ENCODE data around the gene GCNA. TPM values are rescaled to one million over a fixed set of nuclear protein-coding genes. Genes with fewer than 3 reads are reported as not detected.
A peak's percentile ranks its signal among the peaks of the same experiment; 100 is the strongest.
"Not testable (repeated sequence)": the region's sequence is repeated elsewhere in the genome, so short reads cannot be mapped to it uniquely, and the experiment has no call there.

Gene GCNA
- total RNA-seq, 2 donors from 2014 or later: 5.1 to 5.4 TPM

DNA sequence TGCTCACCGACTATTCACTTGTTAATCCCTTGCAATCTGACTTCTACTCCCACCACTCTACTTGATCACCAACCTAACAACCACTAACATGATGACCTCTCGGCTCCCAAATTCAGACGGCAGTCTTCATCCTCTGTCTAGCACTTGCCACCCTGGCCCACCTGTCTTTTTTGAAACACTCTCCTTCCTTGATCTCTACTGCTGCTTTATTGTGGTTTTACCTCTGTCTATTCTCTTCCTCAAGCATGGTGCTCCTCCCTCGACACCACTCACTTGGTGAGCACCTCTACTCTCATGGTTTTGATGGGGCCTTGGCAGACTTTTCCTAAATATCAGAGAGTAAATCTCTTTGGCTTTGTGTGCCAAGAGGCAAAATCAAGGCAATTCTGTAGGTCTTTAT is 61.8 kb downstream of the GCNA start:
- no peaks in the 10 kb centered on the region for H3K27me3 ChIP-seq (replicated peaks; ENCODE audit: insufficient read depth)
- no peak overlapping the region for H3K27ac ChIP-seq
- DNase-seq (ENCODE audit: low spot score): no peak
- ATAC-seq (ENCODE audit: insufficient number of reproducible peaks, low FRiP score, low read depth): no peak
- TF ChIP-seq, protein P1, sequence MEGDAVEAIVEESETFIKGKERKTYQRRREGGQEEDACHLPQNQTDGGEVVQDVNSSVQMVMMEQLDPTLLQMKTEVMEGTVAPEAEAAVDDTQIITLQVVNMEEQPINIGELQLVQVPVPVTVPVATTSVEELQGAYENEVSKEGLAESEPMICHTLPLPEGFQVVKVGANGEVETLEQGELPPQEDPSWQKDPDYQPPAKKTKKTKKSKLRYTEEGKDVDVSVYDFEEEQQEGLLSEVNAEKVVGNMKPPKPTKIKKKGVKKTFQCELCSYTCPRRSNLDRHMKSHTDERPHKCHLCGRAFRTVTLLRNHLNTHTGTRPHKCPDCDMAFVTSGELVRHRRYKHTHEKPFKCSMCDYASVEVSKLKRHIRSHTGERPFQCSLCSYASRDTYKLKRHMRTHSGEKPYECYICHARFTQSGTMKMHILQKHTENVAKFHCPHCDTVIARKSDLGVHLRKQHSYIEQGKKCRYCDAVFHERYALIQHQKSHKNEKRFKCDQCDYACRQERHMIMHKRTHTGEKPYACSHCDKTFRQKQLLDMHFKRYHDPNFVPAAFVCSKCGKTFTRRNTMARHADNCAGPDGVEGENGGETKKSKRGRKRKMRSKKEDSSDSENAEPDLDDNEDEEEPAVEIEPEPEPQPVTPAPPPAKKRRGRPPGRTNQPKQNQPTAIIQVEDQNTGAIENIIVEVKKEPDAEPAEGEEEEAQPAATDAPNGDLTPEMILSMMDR (IDR thresholded peaks at IDR 0.05): no peak
- no peaks in the 10 kb centered on the region for H3K4me1 ChIP-seq (ENCODE audit: control insufficient read depth in 1 of 2, low read depth in 2 of 2)
- H3K9me3 ChIP-seq: no peaks in the 10 kb centered on the region
- no peaks in the 10 kb centered on the region for H3K36me3 ChIP-seq
- H3K4me3 ChIP-seq: no peak overlapping the region

DNA sequence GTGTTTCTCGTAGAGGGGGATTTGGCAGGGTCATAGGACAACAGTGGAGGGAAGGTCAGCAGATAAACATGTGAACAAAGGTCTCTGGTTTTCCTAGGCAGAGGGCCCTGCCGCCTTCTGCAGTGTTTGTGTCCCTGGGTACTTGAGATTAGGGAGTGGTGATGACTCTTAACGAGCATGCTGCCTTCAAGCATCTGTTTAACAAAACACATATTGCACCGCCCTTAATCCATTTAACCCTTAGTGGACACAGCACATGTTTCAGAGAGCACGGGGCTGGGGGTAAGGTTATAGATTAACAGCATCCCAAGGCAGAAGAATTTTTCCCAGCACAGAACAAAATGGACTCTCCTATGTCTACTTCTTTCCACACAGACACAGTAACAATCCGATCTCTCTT is 66.2 kb downstream of the GCNA start:
- H3K4me1 ChIP-seq (ENCODE audit: control insufficient read depth in 1 of 2, low read depth in 2 of 2); H3K36me3 ChIP-seq; H3K4me3 ChIP-seq; H3K27me3 ChIP-seq (replicated peaks; ENCODE audit: insufficient read depth); H3K27ac ChIP-seq; ATAC-seq (ENCODE audit: insufficient number of reproducible peaks, low FRiP score, low read depth); DNase-seq (ENCODE audit: low spot score); H3K9me3 ChIP-seq: not testable (repeated sequence)

DNA sequence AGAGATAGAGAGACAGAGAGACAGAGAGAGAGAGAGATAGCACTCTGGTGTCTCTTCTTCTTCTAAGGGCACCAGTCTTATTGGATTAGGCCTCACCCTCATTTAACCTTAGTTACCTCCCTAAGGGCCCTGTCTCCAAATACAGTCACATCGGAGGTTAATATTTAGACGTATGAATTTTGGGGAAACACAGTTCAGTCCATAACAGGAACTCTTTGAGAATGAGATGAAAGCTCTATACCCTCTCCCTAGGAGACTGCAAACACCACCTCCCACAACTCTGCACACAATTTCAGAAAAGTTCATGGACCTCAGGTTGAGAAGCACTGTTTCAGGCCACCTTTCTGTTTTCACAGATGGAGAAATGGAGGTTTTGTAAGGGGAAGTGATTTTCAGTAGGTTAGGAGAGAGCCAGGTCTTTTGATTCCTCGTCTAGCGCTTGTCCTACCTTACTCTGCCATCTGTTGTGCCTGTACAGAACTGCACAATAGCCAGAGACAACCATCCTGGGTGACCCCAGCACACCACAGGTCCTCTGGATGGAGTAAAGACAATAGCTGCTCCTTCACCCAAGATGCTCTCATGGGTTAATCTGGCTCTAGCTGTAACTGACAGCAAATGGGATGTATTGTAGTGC is 72.2 kb downstream of the GCNA start:
- Histone ChIP-seq H3K36me3 (no peaks in the 10 kb centered on the region), H3K4me1 (ENCODE audit: control insufficient read depth in 1 of 2, low read depth in 2 of 2) (no peaks in the 10 kb centered on the region), H3K27ac (no peak overlapping the region), H3K27me3 (replicated peaks; ENCODE audit: insufficient read depth) (no peaks in the 10 kb centered on the region), H3K9me3 (no peaks in the 10 kb centered on the region), H3K4me3 (no peak overlapping the region)
- TF ChIP-seq, protein P1 (IDR thresholded peaks at IDR 0.05): no peak
- no peak for ATAC-seq (ENCODE audit: insufficient number of reproducible peaks, low FRiP score, low read depth)
- DNase-seq (ENCODE audit: low spot score): no peak

DNA sequence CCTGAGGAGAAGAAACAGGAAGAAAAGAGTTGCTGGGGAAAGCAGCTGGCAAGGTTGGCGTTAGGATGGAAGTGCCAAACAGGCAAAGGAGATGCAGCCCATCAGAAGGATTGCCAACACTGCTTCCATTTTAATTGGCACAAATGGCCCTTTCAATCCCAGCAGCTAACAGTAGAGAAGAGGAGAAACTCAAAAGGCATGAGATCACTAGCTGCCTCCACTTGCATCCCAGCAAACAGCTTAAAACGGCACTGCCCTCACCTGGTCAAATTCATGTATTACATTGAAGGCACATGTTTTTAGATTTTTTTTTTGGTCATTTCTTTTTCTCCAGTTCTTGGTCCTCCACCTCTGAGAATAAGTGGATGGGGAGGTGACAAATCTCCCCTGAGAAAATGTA is 74.2 kb downstream of the GCNA start:
- no peak for ATAC-seq (ENCODE audit: insufficient number of reproducible peaks, low FRiP score, low read depth)
- H3K36me3 ChIP-seq: no peaks in the 10 kb centered on the region
- no peaks in the 10 kb centered on the region for H3K9me3 ChIP-seq
- no peak overlapping the region for H3K4me3 ChIP-seq
- TF ChIP-seq, protein P1 (IDR thresholded peaks at IDR 0.05): peak; percentile 44
- no peak for DNase-seq (ENCODE audit: low spot score)
- no peaks in the 10 kb centered on the region for H3K27me3 ChIP-seq (replicated peaks; ENCODE audit: insufficient read depth)
- no peaks in the 10 kb centered on the region for H3K4me1 ChIP-seq (ENCODE audit: control insufficient read depth in 1 of 2, low read depth in 2 of 2)
- H3K27ac ChIP-seq: no peak overlapping the region

DNA sequence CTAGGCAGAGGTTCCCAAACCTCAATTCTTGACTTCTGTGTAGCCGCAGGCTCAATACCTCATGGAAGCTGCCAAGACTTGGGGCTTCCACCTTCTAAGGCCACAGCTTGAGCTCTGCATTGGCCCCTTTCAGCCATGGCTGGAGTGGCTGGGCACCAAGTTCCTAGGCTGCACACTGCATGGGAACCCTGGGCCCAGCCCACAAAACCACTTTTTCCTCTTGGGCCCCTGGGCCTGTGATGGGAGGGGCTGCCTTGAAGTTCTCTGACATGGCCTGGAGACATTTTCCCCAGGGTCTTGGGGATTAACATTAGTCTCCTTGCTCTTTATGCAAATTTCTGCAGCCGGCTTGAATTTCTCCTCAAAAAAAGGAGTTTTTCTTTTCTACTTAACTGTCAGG is 75.1 kb downstream of the GCNA start:
- Histone ChIP-seq H3K4me1 (ENCODE audit: control insufficient read depth in 1 of 2, low read depth in 2 of 2) (no peaks in the 10 kb centered on the region), H3K4me3 (no peak overlapping the region), H3K9me3 (no peaks in the 10 kb centered on the region), H3K36me3 (no peaks in the 10 kb centered on the region), H3K27ac (no peak overlapping the region), H3K27me3 (replicated peaks; ENCODE audit: insufficient read depth) (no peaks in the 10 kb centered on the region)
- TF ChIP-seq, protein P1 (IDR thresholded peaks at IDR 0.05): no peak
- DNase-seq (ENCODE audit: low spot score): no peak
- no peak for ATAC-seq (ENCODE audit: insufficient number of reproducible peaks, low FRiP score, low read depth)

DNA sequence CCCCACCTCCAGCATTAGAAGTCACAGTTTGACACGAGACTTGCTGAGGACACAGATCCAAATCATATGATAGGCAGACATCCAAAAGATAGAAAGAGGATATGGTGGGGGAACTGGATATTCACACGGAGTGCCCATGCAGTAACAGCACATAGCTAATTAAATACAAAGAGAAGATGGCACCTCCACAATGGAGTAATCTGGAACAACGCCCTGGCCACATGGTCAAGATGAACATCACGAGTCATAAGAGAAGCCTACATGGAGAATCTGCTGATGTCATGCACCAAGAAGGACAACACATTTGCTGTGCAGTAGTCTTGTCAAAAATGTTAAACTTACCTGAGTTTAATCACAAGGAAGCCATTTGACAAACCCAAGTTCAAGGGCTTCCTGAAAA is 79.0 kb downstream of the GCNA start:
- no peak for ATAC-seq (ENCODE audit: insufficient number of reproducible peaks, low FRiP score, low read depth)
- TF ChIP-seq, protein P1 (IDR thresholded peaks at IDR 0.05): no peak
- DNase-seq (ENCODE audit: low spot score): no peak
- Histone ChIP-seq H3K27ac (no peak overlapping the region), H3K4me3 (no peak overlapping the region), H3K9me3 (no peaks in the 10 kb centered on the region), H3K36me3 (no peaks in the 10 kb centered on the region), H3K4me1 (ENCODE audit: control insufficient read depth in 1 of 2, low read depth in 2 of 2) (no peaks in the 10 kb centered on the region), H3K27me3 (replicated peaks; ENCODE audit: insufficient read depth) (no peaks in the 10 kb centered on the region)

Measured in thoracic aorta (tissue), 2 donors.